HAP-1 (cell line): ENCODE data around the gene IPO4.

Source experiments
- DNase-seq, 2 experiments: peaks; one replicate each; pipeline ENCODE4 v3.0.0-alpha.2; 2016 to 2020; ENCODE audit warnings: low spot score in 2 of 2
- H3K27me3 ChIP-seq: fragments of 250-450 bp; sonication (Bioruptor Pico); 2 replicates; pipeline ENCODE4 v1.5.1; 2020; ENCODE audit warnings: low read depth, mild to moderate bottlenecking, moderate library complexity
- H3K36me3 ChIP-seq: fragments of 250-450 bp; sonication (Bioruptor Pico); replicated peaks from 2 replicates; pipeline ENCODE4 v1.5.1; 2020; ENCODE audit warnings: mild to moderate bottlenecking
- H3K4me1 ChIP-seq: fragments of 250-450 bp; sonication (Bioruptor Pico); 2 replicates; pipeline ENCODE4 v1.5.1; 2020; ENCODE audit warnings: mild to moderate bottlenecking
- H3K4me3 ChIP-seq: fragments of 250-450 bp; sonication (Bioruptor Pico); 2 replicates; pipeline ENCODE4 v1.5.1; 2020; ENCODE audit warnings: mild to moderate bottlenecking, moderate library complexity
- H3K9me3 ChIP-seq: fragments of 250-450 bp; sonication (Bioruptor Pico); 2 replicates; pipeline ENCODE4 v1.5.1; 2020; ENCODE audit warnings: mild to moderate bottlenecking, moderate library complexity
- in situ Hi-C: fragments of 300-500 bp; cut with MboI; formaldehyde crosslinking; loops from 3 replicates; pipeline ENCODE4 v1.14.3; 2020; ENCODE audit warnings: low sequenced_read_pairs, inconsistent platforms, mixed read lengths

Gene IPO4

DNA sequence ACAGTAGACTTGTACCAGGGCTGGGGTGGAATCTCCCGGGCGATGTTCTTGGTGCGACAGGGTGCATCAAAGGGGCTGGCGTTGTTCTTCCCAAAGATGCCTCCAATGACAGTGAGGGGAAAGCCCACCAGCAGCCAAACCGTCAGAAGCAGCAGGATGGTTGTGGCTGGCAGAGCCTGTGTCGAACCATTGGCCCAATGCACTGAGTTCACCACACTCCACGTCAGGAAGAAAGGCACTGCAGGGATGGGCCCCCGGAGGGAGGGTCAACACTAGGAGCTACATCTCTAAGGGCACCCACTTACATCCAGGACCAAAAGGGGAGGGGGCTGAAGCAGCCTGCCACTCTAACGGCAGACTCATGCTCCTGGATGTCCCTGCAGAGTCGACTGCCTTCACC lies 1.8 kb upstream of the IPO4 start:
- in situ Hi-C loops, result no loop called here
- no peak overlapping the region for H3K4me3 ChIP-seq
- no peak for DNase-seq
- no peaks in the 10 kb centered on the region for H3K27me3 ChIP-seq
- peaks cover 14% of the 10 kb centered on the region for H3K4me1 ChIP-seq
- H3K9me3 ChIP-seq, result no peaks in the 10 kb centered on the region
- peaks cover 35% of the 10 kb centered on the region for H3K36me3 ChIP-seq

DNA sequence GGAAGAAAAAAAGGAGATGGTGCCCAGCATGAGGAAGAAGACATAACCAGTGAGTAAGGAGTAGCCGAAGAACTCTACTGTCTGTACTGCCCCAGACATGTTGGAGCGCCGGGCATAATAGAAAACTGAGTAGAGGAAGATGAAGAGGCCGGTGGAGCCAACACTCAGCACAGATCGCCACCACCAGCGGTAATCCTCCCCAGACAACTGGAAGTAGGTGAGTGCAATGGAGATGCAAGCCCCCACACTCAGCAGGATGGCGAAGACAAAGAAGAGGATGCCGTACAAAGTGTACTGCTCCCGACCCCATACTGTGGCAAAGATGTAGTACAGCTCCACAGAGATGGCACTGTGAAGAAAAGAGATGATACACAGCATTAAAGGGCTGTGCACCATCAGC lies 844 bp upstream of the IPO4 start:
- no peak overlapping the region for H3K4me3 ChIP-seq
- H3K27me3 ChIP-seq, result no peaks in the 10 kb centered on the region
- H3K4me1 ChIP-seq, result peaks cover 8% of the 10 kb centered on the region
- no peaks in the 10 kb centered on the region for H3K9me3 ChIP-seq
- peaks cover 45% of the 10 kb centered on the region for H3K36me3 ChIP-seq
- DNase-seq, result no peak
- in situ Hi-C loops, result no loop called here

DNA sequence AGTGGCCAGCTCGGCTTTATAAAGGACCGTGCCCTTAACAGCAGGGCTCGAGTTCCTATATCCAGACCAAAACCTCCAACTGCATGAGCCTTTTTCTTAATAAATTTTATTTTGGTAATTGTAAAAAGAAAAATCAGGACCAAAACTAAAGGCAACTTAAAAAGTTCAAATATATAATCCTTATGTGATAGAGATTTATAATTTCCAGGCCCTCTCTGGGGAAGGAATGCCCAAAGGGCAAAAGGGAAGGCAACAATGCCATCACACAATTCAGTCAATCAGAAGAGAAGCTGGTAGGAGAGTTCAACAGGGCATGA lies 401 bp upstream of the IPO4 start:
- H3K4me1 ChIP-seq, result peaks cover 8% of the 10 kb centered on the region; the same call in 1 of the 2 replicates
- peaks cover 45% of the 10 kb centered on the region for H3K36me3 ChIP-seq
- H3K27me3 ChIP-seq, result no peaks in the 10 kb centered on the region
- H3K9me3 ChIP-seq, result no peaks in the 10 kb centered on the region
- in situ Hi-C loops, result no loop called here
- DNase-seq, result no peak
- H3K4me3 ChIP-seq, result peak overlapping the region; percentile 88

DNA sequence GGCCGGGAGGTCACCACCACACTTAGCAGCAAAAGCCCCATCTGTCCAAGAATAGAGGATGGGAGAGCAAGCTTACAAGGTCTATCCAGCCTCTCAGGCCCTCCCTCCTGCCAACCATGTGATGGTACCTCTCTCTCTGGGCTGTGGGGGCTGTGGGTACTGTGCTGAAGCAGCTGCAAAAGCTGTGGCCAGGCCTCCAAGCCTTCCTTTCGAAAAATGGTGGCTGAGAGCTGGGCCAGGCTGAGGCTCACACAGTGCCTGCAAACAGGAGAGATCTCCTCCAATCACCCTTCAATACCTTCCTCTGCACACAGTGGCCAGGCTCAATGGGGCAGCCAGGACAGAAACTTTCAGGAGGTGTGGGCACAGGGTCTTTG lies 1.1 kb downstream of the IPO4 start:
- Histone ChIP-seq H3K4me1 (peaks cover 8% of the 10 kb centered on the region; the same call in 1 of the 2 replicates), H3K27me3 (no peaks in the 10 kb centered on the region), H3K36me3 (peaks cover 47% of the 10 kb centered on the region), H3K4me3 (peak overlapping the region; percentile 88), H3K9me3 (no peaks in the 10 kb centered on the region)
- in situ Hi-C loops, result no loop called here
- no peak for DNase-seq

DNA sequence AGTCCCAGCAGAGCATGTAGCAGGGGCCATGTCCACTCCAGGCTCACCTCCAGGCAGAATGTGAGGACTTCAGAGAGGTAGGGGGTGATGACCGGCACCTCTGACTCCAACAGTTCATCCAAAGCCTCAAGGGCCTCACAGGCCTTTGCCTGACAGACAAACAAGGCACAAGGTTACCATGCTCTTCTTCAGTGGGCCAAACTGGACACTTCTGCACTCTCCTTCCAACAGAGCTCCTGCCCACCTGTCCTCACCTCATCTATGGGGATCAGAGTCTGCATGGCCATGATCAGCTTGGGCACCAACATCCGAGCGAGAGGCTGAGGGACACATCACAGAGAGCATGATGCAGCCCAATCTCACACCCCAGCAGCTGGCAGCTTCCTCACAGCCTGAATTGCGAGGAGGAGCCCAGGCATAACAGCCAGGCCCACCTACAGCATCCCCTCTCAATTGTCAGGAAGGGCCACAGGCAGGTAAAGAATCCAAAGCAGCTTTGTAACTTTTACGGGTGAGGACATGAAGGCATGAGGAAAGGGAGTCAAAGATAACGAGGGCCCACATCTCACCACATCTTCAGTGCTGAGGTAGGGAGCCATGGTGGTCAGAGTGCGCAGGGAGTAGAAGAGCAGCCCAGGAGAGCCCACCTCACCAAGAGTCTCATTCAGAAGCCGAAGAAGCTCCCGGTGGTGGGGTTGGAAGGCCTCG lies 1.6 kb downstream of the IPO4 start:
- no peak overlapping the region for H3K4me3 ChIP-seq
- H3K36me3 ChIP-seq, result peaks cover 51% of the 10 kb centered on the region
- in situ Hi-C loops, result no loop called here
- no peaks in the 10 kb centered on the region for H3K9me3 ChIP-seq
- no peaks in the 10 kb centered on the region for H3K27me3 ChIP-seq
- H3K4me1 ChIP-seq, result peaks cover 8% of the 10 kb centered on the region; the same call in 1 of the 2 replicates
- no peak for DNase-seq

DNA sequence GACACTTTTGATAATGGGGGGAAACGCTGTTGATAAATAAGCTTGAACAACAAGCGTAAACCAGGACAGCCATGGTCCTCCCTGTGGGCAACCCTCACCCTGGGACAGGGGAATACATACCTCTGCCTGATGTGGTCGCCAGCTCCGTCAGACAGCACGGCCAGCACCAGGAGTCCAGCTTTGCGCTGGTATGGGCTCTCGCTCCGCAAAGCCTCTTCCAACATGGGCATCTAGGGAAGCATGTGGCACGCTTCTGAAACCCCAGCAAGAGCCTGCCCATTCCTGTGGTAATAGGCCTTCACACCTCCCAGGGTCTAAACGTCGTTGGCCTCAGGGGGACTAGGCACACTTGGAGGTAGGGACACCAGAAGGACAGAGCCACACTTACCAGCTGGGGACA lies 2.9 kb downstream of the IPO4 start:
- in situ Hi-C loops, result no loop called here
- H3K36me3 ChIP-seq, result peaks cover 63% of the 10 kb centered on the region

DNA sequence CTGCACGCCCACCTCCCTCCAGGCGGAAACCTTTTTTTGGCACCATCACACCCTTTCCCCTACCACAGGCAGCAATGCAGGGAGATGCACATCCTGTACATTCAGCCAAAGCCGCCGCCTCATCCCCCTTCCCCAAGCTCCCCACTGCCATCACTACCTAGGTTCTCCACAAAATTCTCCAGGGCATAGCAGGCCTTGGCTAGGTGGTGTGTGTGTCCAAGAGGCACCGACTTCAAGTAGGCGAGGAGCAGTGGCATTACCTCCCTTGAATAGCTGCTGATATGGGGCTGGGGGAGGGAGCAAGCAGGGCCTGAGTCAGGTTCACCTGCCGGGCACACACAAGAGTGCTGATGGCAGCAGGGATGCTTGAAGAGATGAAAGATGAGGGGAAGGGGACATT lies 3.6 kb downstream of the IPO4 start:
- Histone ChIP-seq H3K36me3 (peaks cover 70% of the 10 kb centered on the region), H3K9me3 (no peaks in the 10 kb centered on the region), H3K4me1 (peaks cover 8% of the 10 kb centered on the region; the same call in 1 of the 2 replicates), H3K4me3 (no peak overlapping the region), H3K27me3 (no peaks in the 10 kb centered on the region)
- DNase-seq, result no peak
- in situ Hi-C loops, result no loop called here

More for the DNA sequence above, 2.9 kb downstream of the IPO4 start:
- Histone ChIP-seq H3K27me3 (no peaks in the 10 kb centered on the region), H3K9me3 (no peaks in the 10 kb centered on the region), H3K4me1 (peaks cover 8% of the 10 kb centered on the region; the same call in 1 of the 2 replicates), H3K4me3 (no peak overlapping the region)
- DNase-seq, result no peak

DNA sequence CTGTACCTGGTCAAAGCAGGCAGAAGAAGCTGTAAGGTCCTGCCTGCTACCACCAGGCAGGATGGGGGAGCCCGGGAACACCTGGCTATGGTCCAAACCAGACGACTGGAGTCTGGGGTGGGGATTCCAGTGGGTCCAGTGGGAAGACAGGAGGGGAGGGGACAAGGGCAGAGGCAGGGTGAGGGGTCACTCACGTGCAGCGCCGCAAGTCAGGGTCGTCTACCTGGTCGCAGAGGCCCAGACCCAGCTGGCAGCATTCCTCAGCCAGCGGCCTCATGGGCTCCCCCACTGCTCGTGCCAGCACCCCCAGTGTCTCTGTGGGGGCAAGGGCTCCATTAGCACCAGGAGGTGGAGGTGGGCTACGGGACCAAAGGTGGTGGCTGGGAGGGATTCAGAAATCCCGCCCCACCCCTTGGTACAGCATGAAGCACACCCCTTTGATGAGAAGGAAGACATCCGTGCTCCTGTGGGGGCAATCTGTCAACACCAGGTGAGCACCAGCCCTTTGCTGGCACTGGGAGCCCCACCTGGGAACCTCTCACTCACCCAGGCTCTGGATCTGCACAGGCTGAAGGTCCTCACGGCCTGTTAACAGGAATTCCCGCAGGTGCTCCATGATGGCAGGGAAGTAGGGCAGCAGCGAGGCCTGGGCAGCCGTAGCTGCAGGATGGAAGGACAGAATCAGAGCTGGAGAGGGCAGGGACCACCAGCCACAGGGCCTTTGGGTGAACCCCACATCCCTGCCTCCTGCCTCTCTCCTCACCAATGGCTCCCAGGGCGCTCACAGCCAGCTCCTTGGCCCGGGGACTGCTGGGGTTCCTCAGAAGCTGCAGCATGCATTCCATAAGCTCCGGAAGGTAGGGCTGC lies 4.3 kb downstream of the IPO4 start:
- Histone ChIP-seq H3K4me3 (no peak overlapping the region), H3K36me3 (peaks cover 76% of the 10 kb centered on the region), H3K4me1 (peaks cover 8% of the 10 kb centered on the region; the same call in 1 of the 2 replicates), H3K27me3 (no peaks in the 10 kb centered on the region), H3K9me3 (no peaks in the 10 kb centered on the region)
- no peak for DNase-seq
- in situ Hi-C loops, result no loop called here

DNA sequence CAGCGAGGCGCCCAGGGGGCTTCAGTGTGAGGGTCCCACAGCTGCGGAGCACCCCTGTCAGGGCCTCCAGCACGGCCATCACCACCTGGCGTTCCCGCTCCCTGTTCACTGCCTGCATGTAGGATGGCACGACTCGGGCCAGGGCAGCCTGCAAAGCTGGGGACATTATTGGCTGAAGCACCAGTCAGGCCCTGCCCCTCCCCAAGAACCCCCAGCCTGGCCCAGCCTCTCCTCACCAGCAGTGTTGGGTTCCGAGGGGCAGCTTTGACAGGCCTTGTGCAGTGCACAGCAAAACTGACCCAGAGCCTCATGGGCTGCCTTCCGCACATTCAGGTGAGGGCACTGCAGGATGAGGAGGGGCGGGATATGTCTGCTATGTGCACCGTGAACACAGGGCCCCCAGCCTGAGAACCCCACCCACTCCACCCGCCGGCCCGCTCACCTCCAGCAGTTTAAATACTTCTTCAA lies 5.6 kb downstream of the IPO4 start:
- peaks cover 4% of the 10 kb centered on the region; the same call in 1 of the 2 replicates for H3K4me1 ChIP-seq
- H3K27me3 ChIP-seq, result no peaks in the 10 kb centered on the region
- in situ Hi-C loops, result no loop called here
- peaks cover 89% of the 10 kb centered on the region for H3K36me3 ChIP-seq
- no peak for DNase-seq
- H3K9me3 ChIP-seq, result no peaks in the 10 kb centered on the region
- H3K4me3 ChIP-seq, result no peak overlapping the region

DNA sequence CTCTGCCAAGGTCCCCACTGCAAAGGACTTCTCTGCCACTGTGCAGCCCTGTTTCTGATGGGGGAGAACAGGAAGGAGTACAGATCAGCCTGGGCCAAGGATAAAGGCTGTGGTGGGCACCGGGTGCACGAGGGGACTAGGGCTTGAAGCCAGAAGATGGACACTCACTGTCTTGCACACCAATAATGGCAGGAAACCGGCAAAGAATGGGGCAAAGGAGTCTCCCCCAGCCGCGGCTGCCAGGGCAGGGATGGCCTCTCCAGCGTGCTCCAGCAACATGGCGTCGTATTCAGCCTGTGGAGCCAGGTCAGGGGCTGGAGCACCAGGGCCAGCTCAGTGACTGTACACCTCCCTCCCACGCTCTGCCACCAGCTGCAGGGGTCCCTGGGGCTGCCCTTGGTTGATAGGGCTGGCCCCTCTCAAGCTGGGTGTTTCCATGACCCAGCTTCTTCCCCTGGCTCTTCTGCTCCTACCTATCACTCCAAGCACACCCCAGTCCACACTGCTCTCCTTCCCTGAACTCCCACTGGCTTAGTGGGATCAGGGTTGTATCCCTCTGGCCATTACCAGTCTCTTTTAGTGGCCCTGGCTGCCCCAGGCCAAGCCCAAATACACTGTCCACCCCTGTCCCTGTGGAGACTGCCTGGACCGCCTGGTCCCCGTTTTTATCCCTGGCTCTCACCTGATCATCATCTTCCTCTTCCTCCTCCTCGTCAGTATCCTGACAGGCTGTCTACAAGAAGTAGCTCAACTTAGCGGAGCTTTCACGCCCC lies 6.3 kb downstream of the IPO4 start:
- DNase-seq, result no peak
- in situ Hi-C loops, result no loop called here
- Histone ChIP-seq H3K36me3 (peaks cover 86% of the 10 kb centered on the region), H3K4me1 (no peaks in the 10 kb centered on the region), H3K9me3 (no peaks in the 10 kb centered on the region), H3K4me3 (no peak overlapping the region), H3K27me3 (no peaks in the 10 kb centered on the region)

DNA sequence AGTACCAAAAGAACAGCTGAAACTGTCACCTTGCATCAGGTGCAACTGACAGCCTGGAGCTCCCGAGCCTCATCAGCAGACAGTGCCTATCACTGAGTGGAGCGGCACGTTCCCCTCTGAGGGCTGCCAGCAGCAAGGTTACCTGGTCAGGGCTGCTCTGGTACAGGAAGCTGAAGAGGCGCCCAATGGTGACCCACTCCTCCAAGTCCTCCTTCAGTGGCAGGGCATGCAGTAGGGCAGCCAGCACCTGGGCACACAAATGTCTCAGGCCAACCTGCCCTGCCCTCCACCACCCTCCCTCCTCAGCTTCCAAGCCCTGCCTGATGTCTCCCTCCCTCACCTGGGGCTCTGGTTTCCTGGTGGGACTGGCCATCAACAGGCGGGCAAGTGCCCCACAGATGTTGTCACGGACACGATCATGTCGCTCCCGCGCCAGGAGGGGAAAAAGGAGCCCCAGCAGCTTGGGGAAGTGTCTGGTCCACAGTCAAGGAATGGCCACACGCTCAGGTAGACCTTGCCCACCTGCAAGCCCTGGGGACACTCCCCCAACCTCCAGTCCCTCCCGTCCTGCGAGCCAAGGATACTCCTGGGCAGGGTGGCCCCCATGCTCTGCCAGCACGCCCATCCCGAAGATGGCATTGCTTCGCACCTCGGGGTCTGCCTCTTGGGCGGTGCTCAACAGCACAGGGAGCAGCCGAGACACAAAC lies 7.1 kb downstream of the IPO4 start:
- no peak for DNase-seq
- H3K4me1 ChIP-seq, result no peaks in the 10 kb centered on the region
- H3K4me3 ChIP-seq, result no peak overlapping the region
- peaks cover 79% of the 10 kb centered on the region for H3K36me3 ChIP-seq
- in situ Hi-C loops, result no loop called here
- no peaks in the 10 kb centered on the region for H3K9me3 ChIP-seq
- no peaks in the 10 kb centered on the region for H3K27me3 ChIP-seq

DNA sequence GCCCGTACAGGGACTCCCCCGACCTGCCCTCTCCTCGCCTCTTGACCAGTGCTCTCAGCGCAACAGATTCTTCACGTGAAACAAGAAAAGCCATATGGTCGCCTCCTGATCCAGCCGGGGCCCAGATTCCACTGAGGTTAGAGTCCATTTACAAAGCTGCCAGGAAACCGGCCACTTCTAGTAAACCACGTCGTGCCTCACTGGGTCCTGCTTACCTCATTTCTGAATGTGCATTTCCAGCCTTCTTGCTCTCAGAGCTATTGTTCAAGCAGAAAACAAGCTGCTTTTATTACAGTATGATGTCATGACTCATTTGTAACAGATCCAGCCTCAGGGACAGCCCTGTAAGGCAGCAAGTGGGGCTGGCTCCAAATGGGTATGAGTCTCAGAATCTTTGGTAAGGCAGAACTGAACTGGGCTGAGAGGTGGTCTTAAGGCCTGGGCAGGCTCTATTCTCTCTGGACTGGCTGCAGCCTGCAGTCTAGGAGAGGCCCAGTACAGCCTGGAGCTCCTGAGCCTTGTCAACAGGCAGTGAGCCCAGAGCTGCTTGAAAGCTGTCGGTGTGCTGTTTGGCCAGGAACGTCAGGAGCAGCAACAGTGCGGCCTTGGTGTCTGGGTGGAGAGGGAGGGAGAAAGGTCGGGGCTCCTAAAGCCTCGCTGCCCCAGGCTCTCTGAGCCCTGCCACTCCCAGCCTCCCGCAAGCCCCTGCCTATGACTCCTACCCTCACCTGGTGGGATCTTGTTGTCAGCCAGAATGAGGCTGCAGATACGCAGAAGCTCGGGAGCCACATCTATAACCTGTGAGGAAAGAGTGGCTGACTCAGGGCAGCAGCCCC lies 8.4 kb downstream of the IPO4 start:
- Histone ChIP-seq H3K9me3 (no peaks in the 10 kb centered on the region), H3K4me3 (no peak overlapping the region), H3K4me1 (no peaks in the 10 kb centered on the region), H3K36me3 (peaks cover 67% of the 10 kb centered on the region), H3K27me3 (no peaks in the 10 kb centered on the region)
- no peak for DNase-seq
- in situ Hi-C loops, result no loop called here
